ENCODE results near the gene TMEM245.

TMEM245 gene

GRCh38 chr9:109016132-109016531 lies 103.6 kb downstream of the TMEM245 start:
- no peak for DNase-seq (ENCODE audit: extremely low read depth, insufficient read length)
- no peaks in the 10 kb centered on the region; the same call in 1 of the 2 replicates for H3K36me3 ChIP-seq (ENCODE audit: control insufficient read depth, insufficient read depth, low read length)
- no peaks in the 10 kb centered on the region for H3K27me3 ChIP-seq (replicated peaks; ENCODE audit: control insufficient read depth, insufficient read depth, low read length)
- no peak overlapping the region for H3K4me3 ChIP-seq (replicated peaks; ENCODE audit: low read depth, low read length)
- TF ChIP-seq, protein P1, sequence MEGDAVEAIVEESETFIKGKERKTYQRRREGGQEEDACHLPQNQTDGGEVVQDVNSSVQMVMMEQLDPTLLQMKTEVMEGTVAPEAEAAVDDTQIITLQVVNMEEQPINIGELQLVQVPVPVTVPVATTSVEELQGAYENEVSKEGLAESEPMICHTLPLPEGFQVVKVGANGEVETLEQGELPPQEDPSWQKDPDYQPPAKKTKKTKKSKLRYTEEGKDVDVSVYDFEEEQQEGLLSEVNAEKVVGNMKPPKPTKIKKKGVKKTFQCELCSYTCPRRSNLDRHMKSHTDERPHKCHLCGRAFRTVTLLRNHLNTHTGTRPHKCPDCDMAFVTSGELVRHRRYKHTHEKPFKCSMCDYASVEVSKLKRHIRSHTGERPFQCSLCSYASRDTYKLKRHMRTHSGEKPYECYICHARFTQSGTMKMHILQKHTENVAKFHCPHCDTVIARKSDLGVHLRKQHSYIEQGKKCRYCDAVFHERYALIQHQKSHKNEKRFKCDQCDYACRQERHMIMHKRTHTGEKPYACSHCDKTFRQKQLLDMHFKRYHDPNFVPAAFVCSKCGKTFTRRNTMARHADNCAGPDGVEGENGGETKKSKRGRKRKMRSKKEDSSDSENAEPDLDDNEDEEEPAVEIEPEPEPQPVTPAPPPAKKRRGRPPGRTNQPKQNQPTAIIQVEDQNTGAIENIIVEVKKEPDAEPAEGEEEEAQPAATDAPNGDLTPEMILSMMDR (IDR thresholded peaks at IDR 0.05; ENCODE audit: insufficient read depth, low read length, poor library complexity, severe bottlenecking) = no peak

DNA sequence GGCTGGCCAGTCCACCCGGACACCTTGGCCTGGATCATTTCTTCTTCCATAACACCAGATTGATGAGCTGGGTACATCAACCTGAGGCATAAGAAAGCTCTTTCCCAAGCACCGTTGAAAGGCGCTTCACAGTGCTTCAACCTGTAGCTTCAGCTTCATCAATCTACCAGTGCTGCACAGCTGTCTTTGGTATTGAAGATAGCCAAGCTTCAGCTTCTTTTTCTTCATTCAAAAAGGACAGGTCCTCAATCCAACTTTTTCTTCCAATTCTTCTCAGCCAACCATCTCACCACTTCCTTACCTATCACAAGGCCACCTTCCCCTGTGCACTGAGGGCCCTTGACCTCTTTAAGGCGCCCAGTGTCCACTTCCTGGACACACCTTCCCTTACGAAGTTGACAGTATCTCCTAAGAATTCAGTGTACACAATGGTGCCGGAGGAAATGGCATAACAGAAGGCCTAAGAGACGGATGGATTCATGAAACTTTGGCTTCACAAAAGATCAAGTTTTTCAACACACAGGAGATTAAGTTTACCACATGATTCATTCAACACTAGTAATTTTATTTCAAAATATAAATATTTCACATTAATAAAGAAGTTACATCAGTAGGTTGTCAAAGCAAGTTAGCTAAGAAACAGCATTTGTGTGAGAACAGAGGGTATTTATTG lies 105.0 kb downstream of the TMEM245 start:
- no peak for DNase-seq (ENCODE audit: extremely low read depth, insufficient read length)

GRCh38 chr9:109013679-109014607 lies 105.8 kb downstream of the TMEM245 start:
- no peaks in the 10 kb centered on the region for H3K36me3 ChIP-seq (ENCODE audit: control insufficient read depth, insufficient read depth, low read length)
- H3K4me3 ChIP-seq (replicated peaks; ENCODE audit: low read depth, low read length) = peak overlapping the region; percentile 44
- H3K27me3 ChIP-seq (replicated peaks; ENCODE audit: control insufficient read depth, insufficient read depth, low read length) = no peaks in the 10 kb centered on the region
- TF ChIP-seq, protein P1 (IDR thresholded peaks at IDR 0.05; ENCODE audit: insufficient read depth, low read length, poor library complexity, severe bottlenecking) = no peak
- DNase-seq (ENCODE audit: extremely low read depth, insufficient read length) = no peak

More for the DNA sequence above, 105.0 kb downstream of the TMEM245 start:
- no peaks in the 10 kb centered on the region for H3K36me3 ChIP-seq (ENCODE audit: control insufficient read depth, insufficient read depth, low read length)
- TF ChIP-seq, protein P1 (IDR thresholded peaks at IDR 0.05; ENCODE audit: insufficient read depth, low read length, poor library complexity, severe bottlenecking) = no peak
- H3K4me3 ChIP-seq (replicated peaks; ENCODE audit: low read depth, low read length) = no peak overlapping the region
- no peaks in the 10 kb centered on the region for H3K27me3 ChIP-seq (replicated peaks; ENCODE audit: control insufficient read depth, insufficient read depth, low read length)

DNA sequence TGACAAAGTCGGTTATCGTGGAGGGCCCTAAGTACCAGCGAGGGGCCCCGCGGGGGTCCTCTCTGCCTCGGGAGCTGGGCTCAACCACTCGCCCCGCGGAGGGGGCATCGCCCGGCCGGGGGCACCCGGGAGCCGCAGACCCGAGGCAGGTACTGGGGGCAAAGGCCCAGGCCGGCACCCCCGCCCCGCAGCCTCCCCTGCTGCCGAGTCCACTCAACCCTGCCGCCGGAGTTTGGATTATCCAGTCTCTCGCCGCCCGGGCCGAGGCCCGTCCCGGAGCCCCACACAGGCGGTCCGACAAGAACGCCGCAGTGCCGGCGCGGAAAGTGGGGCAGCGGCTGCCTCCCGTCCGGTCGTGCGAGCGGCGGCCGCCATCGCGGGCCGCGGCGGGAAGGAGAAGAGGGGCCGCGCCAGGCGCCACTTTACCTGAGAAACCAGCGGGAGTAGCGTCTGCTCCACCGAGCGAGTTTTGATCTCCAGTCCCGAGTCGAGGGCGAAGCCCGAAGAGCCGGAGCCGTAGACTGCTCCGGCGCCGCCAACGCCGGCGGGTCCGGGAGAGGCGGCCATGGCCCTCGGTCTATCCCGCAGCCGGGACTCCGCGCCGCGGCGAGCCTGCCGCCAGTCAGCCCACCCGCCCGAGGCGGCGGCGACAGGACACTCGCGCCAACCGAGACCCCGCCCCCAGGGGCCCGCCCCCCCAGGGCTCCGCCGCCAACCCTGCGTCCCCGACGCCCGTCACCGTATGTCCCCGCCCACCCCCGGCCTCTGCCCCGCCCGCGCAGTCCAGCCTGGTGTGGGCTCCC lies 106.7 kb downstream of the TMEM245 start, which contains the start of gene CTNNAL1:
CTNNAL1 (minus strand) TSS at position 624 of the 803 bp plus-strand sequence; CDS start at position 567, 57 bp downstream.
- TF ChIP-seq, protein P1 (IDR thresholded peaks at IDR 0.05; ENCODE audit: insufficient read depth, low read length, poor library complexity, severe bottlenecking) = no peak
- H3K27me3 ChIP-seq (replicated peaks; ENCODE audit: control insufficient read depth, insufficient read depth, low read length) = no peaks in the 10 kb centered on the region

More for the DNA sequence above, 106.7 kb downstream of the TMEM245 start, which contains the start of gene CTNNAL1:
- Histone ChIP-seq H3K4me3 (replicated peaks; ENCODE audit: low read depth, low read length) (peak within 1 kb of the TSS; percentile 78), H3K36me3 (ENCODE audit: control insufficient read depth, insufficient read depth, low read length) (no peaks in the 10 kb centered on the region)
- DNase-seq (ENCODE audit: extremely low read depth, insufficient read length) = peak; percentile 90
